Coronary artery (tissue), 2 donors: ENCODE data around the gene DCLK1.

Experiments used
- DNase-seq: peaks from one replicate; pipeline ENCODE4 v3.0.0-alpha.2; 2017; ENCODE audit warnings: low spot score
- H3K27ac ChIP-seq, 2 donors: fragments of 200-600 bp; sonication (generic); one replicate each; pipeline ENCODE4 v1.5.1; 2016 to 2019
- H3K4me3 ChIP-seq: fragments of 200-600 bp; sonication (generic); 2 replicates; pipeline ENCODE4 v1.5.1; 2016; ENCODE audit warnings: mild to moderate bottlenecking, moderate library complexity
- TF ChIP-seq, protein P1 (sequence below): fragments of 200-600 bp; sonication (generic); IDR thresholded peaks from one replicate; pipeline ENCODE4 v1.5.1; 2019; ENCODE audit warnings: antibody characterized with exemption

DCLK1 gene

DNA sequence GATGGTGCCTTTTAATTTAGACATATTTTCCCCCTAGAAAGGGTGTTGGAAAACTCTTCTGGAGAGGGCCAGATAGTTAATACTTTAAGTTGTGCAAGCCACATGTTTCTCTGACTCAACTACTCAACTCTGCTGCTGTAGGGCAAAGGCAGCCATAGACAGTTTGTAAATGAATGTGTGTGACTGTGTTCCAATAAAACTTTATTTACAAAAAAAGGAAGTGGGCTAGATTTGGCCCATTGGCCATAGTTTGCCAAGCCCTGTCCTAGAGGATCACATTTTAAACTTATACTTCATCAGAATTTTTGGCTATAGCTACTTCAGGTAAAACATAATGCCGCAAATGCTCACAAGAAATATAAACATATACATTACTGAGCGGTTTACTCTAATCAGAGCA, 348.4 kb downstream of the DCLK1 start:
- H3K27ac ChIP-seq, result no peak overlapping the region
- no peak overlapping the region for H3K4me3 ChIP-seq
- no peak for DNase-seq
- TF ChIP-seq, protein P1, sequence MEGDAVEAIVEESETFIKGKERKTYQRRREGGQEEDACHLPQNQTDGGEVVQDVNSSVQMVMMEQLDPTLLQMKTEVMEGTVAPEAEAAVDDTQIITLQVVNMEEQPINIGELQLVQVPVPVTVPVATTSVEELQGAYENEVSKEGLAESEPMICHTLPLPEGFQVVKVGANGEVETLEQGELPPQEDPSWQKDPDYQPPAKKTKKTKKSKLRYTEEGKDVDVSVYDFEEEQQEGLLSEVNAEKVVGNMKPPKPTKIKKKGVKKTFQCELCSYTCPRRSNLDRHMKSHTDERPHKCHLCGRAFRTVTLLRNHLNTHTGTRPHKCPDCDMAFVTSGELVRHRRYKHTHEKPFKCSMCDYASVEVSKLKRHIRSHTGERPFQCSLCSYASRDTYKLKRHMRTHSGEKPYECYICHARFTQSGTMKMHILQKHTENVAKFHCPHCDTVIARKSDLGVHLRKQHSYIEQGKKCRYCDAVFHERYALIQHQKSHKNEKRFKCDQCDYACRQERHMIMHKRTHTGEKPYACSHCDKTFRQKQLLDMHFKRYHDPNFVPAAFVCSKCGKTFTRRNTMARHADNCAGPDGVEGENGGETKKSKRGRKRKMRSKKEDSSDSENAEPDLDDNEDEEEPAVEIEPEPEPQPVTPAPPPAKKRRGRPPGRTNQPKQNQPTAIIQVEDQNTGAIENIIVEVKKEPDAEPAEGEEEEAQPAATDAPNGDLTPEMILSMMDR, result no peak

DNA sequence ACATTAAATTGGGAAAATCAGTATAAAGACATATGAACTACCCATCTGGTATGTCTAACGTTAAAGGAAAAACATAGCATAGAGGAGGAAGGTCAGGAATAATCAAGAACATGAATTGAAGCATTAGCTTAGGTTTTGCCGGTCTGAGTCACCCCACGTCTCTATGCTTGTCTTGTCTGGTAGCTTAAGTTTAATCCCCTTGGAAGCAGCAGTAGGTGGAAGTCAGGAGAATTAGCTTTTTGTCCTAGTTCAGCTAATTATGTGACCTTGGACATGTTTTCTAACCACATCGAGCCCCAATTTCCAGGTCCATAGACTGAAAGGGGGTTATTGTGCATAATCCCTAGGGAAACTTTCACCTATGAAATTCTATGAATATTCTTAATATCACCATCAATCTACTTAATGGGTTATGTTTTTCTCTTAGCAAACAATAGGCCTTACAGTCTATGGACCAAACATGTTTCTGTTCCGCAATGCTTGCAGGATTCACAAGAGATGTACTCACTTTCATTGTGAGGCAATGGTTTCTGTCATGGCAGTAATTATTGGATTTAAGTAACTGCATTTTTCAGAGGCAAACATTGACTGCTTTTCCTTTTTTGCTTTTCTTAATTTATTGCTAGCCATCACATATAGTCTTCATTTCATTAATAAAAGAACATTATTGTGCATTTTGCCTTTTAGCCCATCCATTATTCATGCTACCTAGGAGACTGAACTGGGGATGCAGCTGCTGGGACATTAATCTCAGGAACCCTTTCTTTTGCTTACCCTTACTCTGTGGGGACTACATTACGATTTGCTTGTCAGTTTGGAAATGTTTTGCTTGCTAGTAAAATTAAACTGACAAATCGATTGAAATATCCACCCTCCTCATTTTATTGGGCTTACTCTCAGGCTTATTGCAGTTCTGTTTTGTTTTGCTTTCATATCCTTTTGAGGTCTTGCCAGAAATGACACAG, 349.9 kb downstream of the DCLK1 start:
- TF ChIP-seq, protein P1, result no peak
- H3K27ac ChIP-seq, result no peak overlapping the region
- no peak for DNase-seq
- H3K4me3 ChIP-seq, result no peak overlapping the region

DNA sequence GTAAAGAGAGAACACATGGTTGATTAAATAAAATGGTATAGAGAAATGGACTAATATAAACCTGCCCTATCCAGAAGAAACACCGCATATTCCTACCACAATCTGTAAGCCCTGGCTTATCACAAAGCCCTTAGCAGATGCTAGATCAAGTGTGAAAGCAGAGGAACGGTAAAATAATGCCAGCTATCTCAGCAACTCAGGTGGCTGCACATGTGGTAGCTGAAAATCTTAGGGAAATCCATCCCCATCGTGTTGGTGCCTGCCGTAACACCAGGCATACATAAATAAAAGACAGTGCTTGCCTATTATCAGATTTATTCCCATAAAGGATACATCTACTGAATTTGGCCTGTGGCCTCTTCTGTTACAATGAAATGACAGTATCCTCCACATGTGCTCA, 350.6 kb downstream of the DCLK1 start:
- Histone ChIP-seq H3K27ac (no peak overlapping the region), H3K4me3 (no peak overlapping the region)
- TF ChIP-seq, protein P1, result no peak
- no peak for DNase-seq

DNA sequence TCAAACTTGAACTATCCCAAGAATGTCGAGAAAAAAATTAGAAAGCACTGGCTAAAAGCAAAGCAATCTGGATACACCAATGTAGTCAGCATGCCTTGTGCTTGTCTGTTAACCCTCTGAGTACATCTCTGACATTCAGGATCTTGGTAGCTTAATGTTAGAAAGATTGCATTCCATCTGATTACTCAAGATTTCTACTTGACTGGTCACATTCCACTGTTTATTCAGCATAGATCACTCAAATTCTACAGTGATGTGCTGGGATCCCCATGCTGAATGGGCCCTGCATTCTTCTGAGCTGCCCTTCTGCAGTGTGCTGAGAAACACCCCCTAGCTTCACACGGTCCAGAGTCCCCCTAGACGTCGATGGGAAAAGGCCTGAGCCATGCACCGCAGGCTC, 359.3 kb downstream of the DCLK1 start:
- Histone ChIP-seq H3K4me3 (no peak overlapping the region), H3K27ac (no peak overlapping the region)
- TF ChIP-seq, protein P1, result no peak
- no peak for DNase-seq

DNA sequence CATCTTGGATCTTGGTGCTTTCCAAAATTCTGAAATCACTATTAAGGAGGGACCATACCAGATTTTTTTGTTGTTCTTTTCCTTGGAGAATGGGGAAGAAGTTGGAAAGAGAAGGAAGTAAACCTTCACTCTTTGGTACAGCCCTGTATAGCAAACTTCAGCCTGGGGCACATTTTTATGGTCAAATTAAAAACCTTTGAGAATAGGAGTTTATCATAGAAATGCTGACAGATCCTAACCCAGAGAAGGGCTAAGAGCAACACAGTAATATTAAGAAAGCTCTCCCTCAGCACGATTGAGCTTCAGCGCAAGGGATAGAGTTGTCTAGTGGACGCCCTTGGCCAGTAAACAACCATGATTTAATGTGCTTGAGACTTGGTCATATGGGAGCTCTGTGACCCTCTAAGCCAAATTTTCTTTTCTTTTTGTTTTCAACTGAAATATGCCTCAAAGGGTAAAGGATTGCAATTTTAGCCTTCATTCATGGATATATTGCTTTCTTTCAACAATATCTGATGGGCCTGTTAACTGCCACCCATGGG, 360.4 kb downstream of the DCLK1 start:
- DNase-seq, result no peak
- TF ChIP-seq, protein P1, result no peak
- no peak overlapping the region for H3K4me3 ChIP-seq
- H3K27ac ChIP-seq, result no peak overlapping the region

DNA sequence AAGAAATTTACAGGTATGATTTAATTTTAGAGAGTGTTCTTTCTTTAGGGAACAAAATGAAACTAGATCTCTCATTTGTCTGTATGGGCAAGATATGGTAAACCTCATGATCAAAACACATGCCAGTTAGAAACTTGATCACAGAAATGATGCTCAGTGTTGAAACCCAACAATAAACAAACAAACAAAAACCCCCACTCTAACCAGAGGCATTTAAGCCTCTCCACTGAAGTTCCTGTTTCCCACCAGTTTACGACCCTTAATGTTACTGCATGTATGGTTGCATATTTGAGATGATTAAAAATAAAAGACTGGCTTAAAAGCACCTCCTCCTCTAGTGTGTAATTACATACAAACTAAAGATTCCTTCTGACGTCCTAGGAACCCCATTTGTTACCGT, 361.4 kb downstream of the DCLK1 start:
- Histone ChIP-seq H3K4me3 (no peak overlapping the region), H3K27ac (no peak overlapping the region)
- no peak for DNase-seq
- TF ChIP-seq, protein P1, result no peak

DNA sequence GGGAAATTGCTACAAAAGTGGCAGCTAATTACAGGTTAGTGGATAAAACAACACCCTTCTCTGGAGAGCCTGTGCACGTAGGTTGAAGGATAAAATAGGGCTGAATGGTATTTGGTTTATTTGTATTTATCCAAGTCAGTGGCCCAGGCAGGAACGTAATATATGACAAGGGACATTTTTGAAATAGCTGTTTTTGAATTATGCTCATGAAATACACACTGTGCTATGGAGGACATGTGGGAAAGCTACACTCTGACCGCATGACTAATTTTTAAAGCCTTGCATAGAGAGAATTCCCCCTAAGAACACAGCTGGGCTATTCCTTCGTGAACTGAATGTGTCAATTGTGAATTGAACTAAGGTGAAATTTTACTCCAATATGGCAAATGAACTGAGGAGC, 362.6 kb downstream of the DCLK1 start:
- Histone ChIP-seq H3K27ac (no peak overlapping the region), H3K4me3 (no peak overlapping the region)
- DNase-seq, result no peak
- TF ChIP-seq, protein P1, result no peak
